ENCODE data around the gene IPPK. TPM values are rescaled to one million over a fixed set of nuclear protein-coding genes. Genes with fewer than 3 reads are reported as not detected.

The IPPK gene
- total RNA-seq, 2 donors from 2014 or later: 8.2 to 8.4 TPM

- Histone ChIP-seq H3K27me3 (no peaks in the 10 kb centered on the region), H3K9ac (ENCODE audit: low read depth in 2 of 2, low read length in 2 of 2) (no peak overlapping the region), H3K4me1 (no peaks in the 10 kb centered on the region), H3K4me3 (no peak overlapping the region), H3K27ac (no peak overlapping the region), H3K36me3 (no peaks in the 10 kb centered on the region), H3K9me3 (no peaks in the 10 kb centered on the region)
- no peak for DNase-seq
- no peak for TF ChIP-seq CTCF (IDR thresholded peaks at IDR 0.05)
- intact Hi-C loops (cut with DNase I): no loop called here
Observed at GRCh38 chr9:92603100-92603499, 66.8 kb downstream of the IPPK start.

DNA sequence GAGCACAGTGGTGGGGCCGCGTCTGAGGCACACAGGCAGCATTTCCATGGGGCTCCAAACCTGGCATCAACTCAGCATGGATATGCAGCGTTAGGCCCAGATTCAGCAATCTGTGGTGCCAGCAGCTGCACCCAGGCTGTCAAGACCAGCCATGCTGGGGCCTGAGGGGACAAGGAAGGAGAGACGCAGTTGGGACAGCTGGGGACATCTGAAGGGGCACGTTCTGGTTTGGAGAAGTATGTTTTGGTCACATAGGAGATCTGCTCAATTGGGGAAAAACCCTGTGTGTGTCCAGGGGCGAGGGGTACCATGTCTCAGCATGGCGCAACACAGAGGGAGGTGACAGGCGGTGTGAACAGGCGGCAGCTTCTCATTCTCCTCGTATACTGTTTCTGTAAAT lies 67.5 kb downstream of the IPPK start:
- H3K4me3 ChIP-seq: no peak overlapping the region
- no peak for TF ChIP-seq CTCF (IDR thresholded peaks at IDR 0.05)
- no peaks in the 10 kb centered on the region for H3K4me1 ChIP-seq

GRCh38 chr9:92601451-92601850 lies 68.5 kb downstream of the IPPK start:
- Histone ChIP-seq H3K27me3 (no peaks in the 10 kb centered on the region), H3K4me1 (no peaks in the 10 kb centered on the region), H3K27ac (peak overlapping the region; percentile 14), H3K9ac (ENCODE audit: low read depth in 2 of 2, low read length in 2 of 2) (no peak overlapping the region), H3K36me3 (no peaks in the 10 kb centered on the region), H3K9me3 (no peaks in the 10 kb centered on the region), H3K4me3 (no peak overlapping the region)
- no peak for TF ChIP-seq CTCF (IDR thresholded peaks at IDR 0.05)
- no peak for DNase-seq
- intact Hi-C loops (cut with DNase I): no loop called here

More for the DNA sequence above, 67.5 kb downstream of the IPPK start:
- Histone ChIP-seq H3K9me3 (no peaks in the 10 kb centered on the region), H3K9ac (ENCODE audit: low read depth in 2 of 2, low read length in 2 of 2) (no peak overlapping the region), H3K27me3 (no peaks in the 10 kb centered on the region), H3K27ac (no peak overlapping the region), H3K36me3 (no peaks in the 10 kb centered on the region)
- intact Hi-C loops (cut with DNase I): no loop called here
- DNase-seq: no peak

DNA sequence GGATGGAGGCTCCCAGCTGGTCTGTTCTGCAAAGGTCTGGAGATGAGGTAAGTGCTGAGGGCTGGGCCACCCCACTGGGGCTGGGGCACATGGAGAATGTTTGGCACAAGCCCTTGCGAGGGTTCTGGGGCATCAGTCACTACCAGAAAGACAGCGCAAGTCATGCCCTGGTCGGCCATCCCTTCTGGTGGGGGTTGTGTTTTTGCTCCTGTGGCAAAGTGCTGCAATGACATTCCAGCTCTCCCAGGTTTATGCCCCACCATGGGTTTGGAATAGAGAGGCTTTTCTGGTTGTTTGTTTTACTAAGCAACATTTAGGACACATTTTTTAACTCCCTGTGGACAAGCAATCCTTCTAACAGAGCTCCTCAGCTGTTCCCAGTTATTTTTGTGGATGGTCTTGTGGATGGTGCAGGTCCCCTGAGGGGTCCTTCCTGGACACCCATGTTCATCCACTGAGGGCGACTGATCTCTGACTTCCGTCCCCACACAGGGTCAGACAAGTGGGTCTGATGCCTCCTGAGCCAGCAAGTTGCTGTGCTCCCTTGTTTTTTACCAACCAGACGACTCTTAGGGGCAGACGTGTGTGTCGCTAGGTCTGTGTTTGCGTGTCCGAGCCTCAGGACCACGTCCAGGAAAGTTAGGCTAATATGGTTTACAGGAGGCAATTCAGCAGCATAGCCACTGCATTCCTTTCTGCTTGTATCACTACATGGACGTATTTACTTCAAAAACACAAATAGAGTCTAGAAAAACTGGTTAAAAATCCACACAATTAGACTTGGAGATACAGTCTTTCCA lies 69.3 kb downstream of the IPPK start:
- DNase-seq: no peak
- H3K4me3 ChIP-seq: no peak overlapping the region
- TF ChIP-seq CTCF (IDR thresholded peaks at IDR 0.05): no peak

GRCh38 chr9:92599938-92600461 lies 69.9 kb downstream of the IPPK start:
- no peak overlapping the region for H3K9ac ChIP-seq (ENCODE audit: low read depth in 2 of 2, low read length in 2 of 2)
- intact Hi-C loops (cut with DNase I): no loop called here
- H3K27me3 ChIP-seq: no peaks in the 10 kb centered on the region
- TF ChIP-seq CTCF (IDR thresholded peaks at IDR 0.05): no peak
- H3K36me3 ChIP-seq: no peaks in the 10 kb centered on the region
- no peaks in the 10 kb centered on the region for H3K9me3 ChIP-seq
- no peaks in the 10 kb centered on the region for H3K4me1 ChIP-seq
- peak overlapping the region; percentile 14 for H3K27ac ChIP-seq
- DNase-seq: no peak
- no peak overlapping the region for H3K4me3 ChIP-seq

More for the DNA sequence above, 69.3 kb downstream of the IPPK start:
- Histone ChIP-seq H3K36me3 (no peaks in the 10 kb centered on the region), H3K9ac (ENCODE audit: low read depth in 2 of 2, low read length in 2 of 2) (no peak overlapping the region), H3K27ac (peak overlapping the region; percentile 14), H3K4me1 (no peaks in the 10 kb centered on the region), H3K27me3 (no peaks in the 10 kb centered on the region), H3K9me3 (no peaks in the 10 kb centered on the region)
- intact Hi-C loops (cut with DNase I): no loop called here

Data from colonic mucosa (tissue), 4 donors.